Fibroblast of mammary gland (primary cell): ENCODE measurements around the gene RBM20.
"Not testable (repeated sequence)": the region's sequence is repeated elsewhere in the genome, so short reads cannot be mapped to it uniquely, and the experiment has no call there.

Experiments
- DNase-seq: peaks from one replicate; pipeline ENCODE4 v3.0.0-alpha.2; 2010; ENCODE audit warnings: low read depth
- H3K4me3 ChIP-seq: 2 replicates; pipeline ENCODE4 v1.5.1; 2011; ENCODE audit warnings: low read depth, mild to moderate bottlenecking, low read length, moderate library complexity; ENCODE audit not compliant: control insufficient read depth
- TF ChIP-seq, protein P1 (sequence below): conservative IDR thresholded peaks from 2 replicates; pipeline ENCODE4 v1.5.1; 2011; ENCODE audit warnings: low read depth, low read length, inconsistent platforms; ENCODE audit not compliant: control insufficient read depth, insufficient read depth

RBM20 gene

GRCh38 chr10:110610308-110610774 is 33.8 kb upstream of the RBM20 start:
- DNase-seq: peak; percentile 49
- TF ChIP-seq, protein P1, sequence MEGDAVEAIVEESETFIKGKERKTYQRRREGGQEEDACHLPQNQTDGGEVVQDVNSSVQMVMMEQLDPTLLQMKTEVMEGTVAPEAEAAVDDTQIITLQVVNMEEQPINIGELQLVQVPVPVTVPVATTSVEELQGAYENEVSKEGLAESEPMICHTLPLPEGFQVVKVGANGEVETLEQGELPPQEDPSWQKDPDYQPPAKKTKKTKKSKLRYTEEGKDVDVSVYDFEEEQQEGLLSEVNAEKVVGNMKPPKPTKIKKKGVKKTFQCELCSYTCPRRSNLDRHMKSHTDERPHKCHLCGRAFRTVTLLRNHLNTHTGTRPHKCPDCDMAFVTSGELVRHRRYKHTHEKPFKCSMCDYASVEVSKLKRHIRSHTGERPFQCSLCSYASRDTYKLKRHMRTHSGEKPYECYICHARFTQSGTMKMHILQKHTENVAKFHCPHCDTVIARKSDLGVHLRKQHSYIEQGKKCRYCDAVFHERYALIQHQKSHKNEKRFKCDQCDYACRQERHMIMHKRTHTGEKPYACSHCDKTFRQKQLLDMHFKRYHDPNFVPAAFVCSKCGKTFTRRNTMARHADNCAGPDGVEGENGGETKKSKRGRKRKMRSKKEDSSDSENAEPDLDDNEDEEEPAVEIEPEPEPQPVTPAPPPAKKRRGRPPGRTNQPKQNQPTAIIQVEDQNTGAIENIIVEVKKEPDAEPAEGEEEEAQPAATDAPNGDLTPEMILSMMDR: peak; percentile 87
- no peak overlapping the region for H3K4me3 ChIP-seq

GRCh38 chr10:110610781-110611180 is 33.4 kb upstream of the RBM20 start:
- not testable (repeated sequence) for DNase-seq, H3K4me3 ChIP-seq

GRCh38 chr10:110612087-110612486 is 32.0 kb upstream of the RBM20 start:
- TF ChIP-seq, protein P1: no peak
- no peak overlapping the region for H3K4me3 ChIP-seq
- DNase-seq: no peak

GRCh38 chr10:110612629-110613028 is 31.5 kb upstream of the RBM20 start:
- TF ChIP-seq, protein P1: no peak
- no peak for DNase-seq
- H3K4me3 ChIP-seq: no peak overlapping the region

DNA sequence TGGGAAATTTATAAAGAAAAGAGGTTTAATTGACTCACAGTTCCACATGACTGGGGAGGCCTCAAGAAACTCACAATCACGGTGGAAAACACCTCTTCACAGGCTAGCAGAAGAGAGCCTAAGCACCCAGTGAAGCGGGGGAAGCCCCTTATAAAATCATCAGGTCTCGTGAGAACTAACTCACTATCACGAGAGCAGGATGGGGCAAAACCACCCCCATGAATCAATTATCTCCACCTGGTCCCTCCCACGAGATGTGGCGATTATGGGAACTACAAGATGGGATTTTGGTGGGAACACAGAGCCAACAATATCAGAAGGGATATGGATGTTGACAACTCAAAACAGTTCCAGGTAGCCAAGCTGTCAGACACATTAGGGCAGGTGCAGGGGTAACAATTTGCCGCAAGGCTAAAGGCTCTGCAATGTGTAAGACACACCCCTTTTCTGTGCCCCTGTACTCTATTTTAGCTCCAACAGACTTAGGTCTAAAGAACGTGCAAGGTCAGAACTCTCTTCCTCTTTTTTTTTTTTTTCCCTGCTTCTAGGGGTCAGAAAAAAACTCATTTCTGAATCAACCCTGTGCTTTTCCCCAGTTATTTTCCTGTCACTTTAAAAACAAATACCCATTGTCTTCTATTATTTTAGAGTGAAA is 30.7 kb upstream of the RBM20 start:
- TF ChIP-seq, protein P1: no peak
- DNase-seq: no peak
- no peak overlapping the region for H3K4me3 ChIP-seq

DNA sequence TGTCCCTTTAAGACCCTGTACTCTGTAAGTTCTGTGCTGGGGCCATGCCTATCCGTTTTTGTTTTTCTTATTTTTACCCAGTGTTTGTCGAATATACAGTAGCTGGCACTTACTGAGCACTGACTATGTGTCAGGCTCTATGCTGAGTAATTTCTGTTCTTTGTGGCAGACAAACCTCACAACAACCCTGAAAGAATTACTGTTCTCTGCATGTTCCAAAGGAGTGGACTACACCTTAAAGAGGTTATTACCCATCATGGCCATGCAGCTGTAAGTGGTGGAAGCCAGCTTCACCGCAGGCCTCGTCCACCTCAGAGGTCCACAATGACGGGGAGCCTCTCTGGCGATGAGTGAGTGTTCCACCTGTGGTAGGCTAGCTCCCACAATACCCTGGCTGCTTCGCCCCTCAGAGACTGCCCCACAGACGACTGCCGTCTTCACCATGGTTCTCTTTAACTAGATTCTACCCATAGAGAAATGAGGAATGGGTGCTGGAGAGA is 30.1 kb upstream of the RBM20 start:
- DNase-seq: no peak
- H3K4me3 ChIP-seq: no peak overlapping the region
- TF ChIP-seq, protein P1: no peak

- no peak for DNase-seq
- TF ChIP-seq, protein P1: no peak
- no peak overlapping the region for H3K4me3 ChIP-seq
Observed at GRCh38 chr10:110615057-110615747, 28.9 kb upstream of the RBM20 start.
